Stimulated activated CD4-positive, alpha-beta T cell treated with anti-CD3 and anti-CD28 coated beads, Interleukin-2, amount 100 ng/mL, for 24 hours (primary cell): Measurements from ENCODE around the gene DYNC2H1.

ENCODE experiments used
- DNase-seq, 2 donors: peaks; one replicate each; pipeline ENCODE4 v3.0.0-alpha.2; 2020

Gene DYNC2H1

DNA sequence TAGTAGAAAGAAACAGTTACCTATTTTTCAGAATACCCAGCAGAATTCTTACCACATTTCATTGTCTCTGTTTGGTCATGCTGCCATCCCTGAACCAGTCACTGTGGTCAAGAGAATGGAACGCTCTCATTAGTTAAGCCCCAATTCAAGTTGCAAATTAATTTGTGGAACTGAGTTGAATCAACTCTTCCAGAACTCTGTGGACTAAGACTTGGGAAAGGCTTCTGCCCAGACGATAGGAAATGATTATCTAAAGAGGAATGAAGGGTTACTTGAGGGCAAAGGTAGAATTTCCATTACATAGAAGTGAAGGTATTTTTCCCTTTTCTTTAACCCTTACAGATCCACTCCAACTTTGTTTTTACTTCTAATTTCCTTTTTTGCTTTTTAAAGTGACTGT, 286.4 kb downstream of the DYNC2H1 start:
- no peak for DNase-seq

DNA sequence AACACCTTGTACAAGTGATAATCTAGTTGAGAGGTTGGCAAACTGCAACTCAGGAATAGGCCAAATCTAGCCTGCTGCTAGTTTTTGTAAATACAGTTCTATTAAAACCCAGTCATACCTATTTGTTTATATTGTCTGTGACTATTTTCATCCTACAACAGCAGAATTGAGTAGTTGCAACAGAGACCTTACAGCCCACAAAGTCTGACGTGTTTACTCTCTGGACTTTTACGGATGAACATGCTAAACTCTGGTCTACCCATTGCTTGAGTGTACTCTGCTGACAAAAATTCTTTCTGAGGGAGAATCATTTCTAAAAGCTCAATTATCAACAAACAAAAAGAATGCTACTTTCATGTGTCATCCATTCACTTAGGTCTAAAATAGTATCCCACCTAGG, 287.0 kb downstream of the DYNC2H1 start:
- DNase-seq: no peak

DNA sequence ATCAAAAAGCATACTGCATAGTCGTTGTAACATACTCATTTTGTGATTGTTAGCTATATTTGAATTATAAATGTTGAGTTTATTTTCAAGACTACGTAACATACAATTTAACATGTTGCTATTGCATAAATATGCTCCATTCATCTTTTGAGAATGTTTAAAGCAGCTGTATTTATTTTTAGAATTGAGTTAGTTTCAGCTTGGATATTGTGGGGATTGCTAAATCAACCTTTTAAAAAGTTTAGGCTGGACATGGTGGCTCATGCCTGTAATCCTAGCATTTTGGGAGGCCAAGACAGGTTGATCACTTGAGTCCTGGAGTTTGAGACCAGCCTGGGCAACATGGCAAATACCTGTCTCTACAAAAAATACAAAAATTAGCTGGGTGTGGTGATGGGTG, 288.1 kb downstream of the DYNC2H1 start:
- DNase-seq: no peak

DNA sequence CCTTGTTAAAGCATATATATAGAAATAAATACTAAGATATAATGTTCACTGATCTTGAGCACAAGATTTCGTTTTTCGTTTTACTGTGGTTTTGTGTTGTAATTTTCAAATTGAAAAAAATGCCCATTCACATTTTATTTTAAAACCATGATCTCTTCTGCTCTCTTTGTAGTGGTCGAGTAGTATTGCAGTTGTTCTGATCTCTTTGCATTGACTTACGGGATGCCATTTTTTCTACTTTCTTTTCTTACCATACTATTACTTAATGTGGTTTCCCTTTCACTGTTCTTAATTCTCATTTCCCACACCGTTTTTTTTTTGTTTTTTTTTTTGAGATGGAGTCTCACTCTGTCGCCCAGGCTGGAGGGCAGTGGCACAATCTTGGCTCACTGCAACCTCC, 289.6 kb downstream of the DYNC2H1 start:
- no peak for DNase-seq

DNA sequence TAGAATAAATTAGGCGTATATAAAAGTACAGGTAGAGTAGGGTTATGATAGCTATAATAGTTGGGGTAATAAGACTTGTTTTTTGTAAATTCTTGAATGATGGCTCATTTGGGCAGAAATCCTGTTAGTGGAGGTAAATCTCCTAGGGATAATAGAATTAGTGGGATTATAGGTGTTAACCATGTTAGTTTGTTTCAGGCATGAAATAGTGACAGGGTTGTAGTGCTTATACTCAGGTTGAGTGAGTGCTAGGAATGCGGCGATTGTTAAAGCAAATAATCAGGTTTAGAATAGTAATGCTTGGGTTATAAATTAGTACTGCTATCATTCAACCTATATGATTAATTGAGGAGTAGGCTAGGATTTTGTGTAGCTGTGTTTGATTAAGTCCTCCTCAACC, 297.1 kb downstream of the DYNC2H1 start:
- DNase-seq: no peak

DNA sequence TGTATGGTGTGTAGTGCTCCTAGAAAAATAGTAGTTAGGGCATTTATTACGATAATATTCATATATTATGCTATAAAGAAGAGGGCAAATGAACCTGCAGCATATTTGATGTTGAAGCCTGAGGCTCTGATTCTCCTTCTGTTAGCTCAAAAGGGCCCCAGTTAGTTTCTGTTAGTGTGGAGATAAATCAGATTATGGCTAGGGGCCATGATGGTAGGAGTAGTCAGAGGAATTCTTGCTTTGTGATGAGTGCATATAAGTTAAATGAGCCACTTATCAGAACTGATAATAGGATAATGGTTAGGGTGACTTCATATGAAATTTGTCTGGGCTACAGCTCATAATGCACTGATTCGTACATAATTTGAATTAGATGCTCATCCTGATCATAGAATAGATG, 298.4 kb downstream of the DYNC2H1 start:
- DNase-seq: no peak

DNA sequence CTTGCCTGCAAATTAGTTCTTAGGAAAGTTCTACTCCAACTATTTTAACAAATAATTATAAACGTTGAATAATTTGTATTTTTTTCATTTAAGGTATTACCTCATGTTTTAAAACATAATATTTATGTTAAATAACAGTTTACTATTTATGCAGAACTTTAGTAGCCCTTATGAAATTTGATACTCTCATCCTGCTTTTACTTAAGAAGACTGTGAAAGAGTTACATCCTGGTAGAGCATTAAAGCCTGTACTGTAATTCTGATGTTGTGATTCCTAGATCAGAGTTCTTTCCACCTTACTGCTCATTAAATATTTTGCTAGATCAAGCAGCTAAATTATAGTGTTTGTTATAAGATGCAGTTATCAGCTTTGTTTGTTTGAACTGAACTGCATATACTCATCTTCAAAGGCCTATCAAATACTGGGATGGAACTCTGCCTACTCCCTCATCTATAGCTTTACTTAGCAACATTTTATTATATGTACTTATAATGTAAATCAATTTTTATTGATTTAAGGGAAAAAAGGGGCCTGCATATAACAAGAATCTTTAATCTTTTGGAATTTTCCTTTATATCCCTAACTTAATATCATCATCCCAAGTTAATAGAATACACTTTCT, 304.2 kb downstream of the DYNC2H1 start:
- DNase-seq: no peak

DNA sequence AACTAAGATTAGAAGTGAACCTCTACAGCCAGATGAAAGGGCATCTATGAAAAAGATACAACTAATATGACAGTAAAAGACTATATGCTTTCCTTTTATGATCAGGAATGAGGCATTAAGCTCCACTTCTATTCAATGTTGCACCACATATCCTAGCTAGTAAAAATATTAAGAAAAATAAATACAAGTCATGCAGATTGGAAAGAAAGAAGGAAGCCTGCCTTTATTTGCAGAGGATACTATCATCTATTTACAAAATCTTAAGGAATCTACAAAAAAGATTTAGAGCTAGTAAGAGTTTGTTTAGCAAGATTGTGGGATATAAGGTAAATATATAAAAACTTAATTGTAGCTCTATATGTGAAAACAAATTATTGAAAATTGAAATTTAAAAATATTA, 308.8 kb downstream of the DYNC2H1 start:
- no peak for DNase-seq

DNA sequence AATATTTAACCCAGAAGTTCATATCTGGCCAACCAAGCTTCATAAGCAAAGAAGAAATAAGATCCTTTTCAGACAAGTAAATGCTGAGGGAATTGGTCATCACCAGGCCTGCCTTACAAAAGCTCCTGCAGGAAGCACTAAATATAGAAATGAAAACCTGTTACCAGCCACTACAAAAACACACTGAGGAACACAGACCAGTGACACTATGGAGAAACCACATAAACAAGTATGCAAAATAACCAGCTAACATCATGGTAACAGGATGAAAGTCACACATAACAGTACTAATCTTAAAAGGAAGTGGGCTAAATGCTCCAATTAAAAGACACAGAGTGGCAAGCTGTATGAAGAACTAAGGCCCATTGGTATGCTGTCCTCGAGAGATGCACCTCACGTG, 311.4 kb downstream of the DYNC2H1 start:
- no peak for DNase-seq

DNA sequence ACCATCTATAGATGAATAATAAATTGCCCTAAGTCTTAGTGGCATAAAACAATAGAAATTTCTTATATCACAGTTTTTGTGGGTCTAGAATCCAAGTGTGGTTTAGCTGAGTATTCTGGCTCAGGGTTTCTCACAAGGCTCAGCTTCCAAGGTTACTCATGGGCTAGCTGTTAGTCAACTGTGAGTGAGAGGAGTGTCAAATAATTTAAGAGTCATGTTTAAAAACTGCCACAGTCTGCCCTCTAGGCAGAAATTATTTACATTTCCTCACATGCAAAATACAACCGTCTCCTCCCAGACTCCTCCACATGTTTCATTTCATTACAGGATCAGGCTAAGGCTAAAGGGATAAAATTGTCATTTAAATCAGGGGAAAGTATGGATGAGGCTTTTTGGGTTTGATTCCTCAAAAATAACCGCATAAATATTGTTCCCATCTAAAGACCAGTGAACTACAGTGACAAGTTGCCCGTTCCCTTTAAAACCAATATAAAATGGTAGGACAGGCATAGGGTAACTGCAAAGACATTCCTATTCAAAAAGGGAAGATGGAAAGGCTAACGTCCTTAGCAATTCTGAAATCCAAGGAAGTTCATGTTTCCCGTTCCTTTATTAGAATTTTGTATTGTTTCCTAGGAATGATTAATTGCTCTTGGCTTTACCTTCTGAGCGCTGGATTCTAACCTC, 324.3 kb downstream of the DYNC2H1 start:
- DNase-seq: no peak

DNA sequence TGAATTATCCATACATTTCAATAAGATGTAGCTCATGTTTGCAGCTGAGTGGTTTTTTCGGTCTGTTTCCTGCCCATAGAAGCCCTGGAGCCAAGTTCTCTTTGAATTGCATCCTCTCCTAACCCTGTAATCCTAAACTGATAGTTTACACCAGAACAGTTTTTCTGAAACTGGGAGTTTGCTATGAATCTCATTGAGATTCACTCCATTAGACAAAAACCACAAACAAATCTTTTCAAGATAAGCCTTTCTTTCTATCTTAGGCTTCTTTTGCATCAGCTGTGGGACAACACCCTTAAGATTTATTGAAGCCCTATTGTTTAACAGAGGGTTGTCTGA, 324.8 kb downstream of the DYNC2H1 start:
- DNase-seq: no peak

DNA sequence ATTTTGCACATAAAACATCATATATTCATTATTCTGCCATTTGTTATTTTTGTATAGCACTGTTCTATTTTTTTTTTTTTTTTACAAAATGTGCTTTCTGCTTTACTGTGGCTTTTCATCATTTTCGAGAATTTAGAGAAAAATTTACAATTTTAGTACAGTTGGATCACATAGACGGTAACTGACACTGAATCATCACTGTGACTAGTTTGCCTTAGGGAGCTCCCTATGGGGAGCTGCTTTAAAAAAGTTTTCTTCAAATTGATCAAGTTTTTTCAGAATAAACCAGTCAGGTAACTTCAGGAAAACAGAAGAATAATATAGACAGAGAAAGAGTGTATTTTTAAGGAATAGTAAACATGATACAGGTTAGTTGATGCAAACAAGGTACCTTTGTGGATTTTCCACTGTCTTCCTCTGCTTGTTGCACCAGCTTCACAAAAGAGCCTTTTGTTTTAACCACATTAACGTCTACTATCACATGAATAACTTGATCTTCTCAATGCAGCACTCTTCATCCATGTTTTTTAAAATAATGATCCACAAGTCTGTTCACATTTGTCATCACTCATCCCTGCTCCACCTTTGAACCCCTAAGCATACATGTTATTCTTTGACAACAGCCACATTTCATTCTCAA, 327.0 kb downstream of the DYNC2H1 start:
- DNase-seq: no peak

DNA sequence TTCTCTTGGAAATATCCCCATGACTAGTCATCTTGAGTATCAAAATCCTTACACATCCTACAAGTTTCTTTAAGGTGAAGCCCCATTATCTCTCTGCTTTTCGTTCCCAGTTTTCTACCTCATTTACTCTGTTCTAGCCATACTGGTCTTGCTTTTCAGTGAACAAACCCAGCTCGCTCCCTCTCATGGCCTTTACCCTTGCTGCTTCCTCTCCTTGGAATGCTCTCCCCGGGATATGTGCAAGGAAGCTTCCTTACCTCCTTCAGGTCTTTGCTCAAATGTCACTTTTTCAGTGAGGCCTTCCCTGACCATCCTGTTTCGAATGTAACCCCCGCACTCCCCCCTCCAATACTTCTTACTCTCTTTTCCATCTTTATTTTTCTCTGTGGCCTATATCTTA, 331.8 kb downstream of the DYNC2H1 start:
- DNase-seq: no peak

DNA sequence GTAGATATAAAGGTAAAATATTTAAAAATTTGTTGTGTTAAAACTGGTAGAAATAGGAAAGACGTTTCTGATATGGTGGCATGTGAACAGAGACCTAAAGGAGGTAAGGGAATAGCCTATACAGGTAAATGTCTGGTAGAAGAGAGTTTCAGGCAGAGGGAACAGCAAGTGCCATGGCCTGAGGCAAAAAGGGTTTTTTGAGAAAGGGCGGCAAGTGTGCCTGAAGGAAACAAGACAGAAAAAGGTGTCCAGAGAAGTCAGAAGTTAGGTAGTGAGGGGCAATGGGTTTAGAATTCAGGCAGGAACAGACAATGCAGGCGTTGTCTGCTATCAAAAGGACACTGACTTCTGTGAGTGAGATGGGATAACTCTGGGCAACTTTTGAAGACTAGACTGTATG, 339.7 kb downstream of the DYNC2H1 start:
- no peak for DNase-seq

DNA sequence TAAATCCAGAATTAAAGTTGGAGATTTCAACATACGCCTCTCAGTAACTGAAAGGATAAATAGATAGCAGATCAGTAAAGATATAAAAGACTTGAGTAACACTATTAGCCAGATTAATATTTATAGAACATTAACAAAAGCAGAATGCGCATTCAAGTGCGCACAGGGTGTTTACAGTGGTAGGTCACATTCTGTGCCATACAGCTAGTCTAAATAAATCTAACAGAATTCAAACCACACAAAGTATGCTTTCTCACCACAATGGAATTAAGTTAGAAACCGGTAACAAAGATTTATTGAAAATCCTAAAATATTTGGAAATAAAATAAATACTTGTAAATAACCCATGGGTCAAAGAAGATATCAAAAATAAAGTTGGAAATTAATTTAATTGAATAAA, 341.0 kb downstream of the DYNC2H1 start:
- no peak for DNase-seq

DNA sequence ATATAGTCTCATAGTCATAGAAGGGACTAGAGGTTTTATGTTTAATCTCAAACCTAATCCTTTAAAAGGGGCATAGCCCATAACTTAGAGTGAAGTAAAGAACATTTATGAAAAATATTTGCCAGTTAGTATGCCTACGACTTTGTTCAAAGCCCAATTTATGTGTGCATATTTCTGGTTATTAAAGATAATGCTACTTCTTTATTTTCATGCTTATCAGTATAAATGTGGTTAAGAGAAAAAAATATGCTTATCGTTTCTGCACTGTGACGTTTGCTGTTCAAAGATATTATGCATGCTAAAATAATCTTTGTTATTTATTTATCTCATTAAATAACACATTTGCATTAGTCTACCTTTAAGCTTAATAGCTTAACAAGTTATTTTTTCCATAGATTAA, 343.9 kb downstream of the DYNC2H1 start:
- no peak for DNase-seq

DNA sequence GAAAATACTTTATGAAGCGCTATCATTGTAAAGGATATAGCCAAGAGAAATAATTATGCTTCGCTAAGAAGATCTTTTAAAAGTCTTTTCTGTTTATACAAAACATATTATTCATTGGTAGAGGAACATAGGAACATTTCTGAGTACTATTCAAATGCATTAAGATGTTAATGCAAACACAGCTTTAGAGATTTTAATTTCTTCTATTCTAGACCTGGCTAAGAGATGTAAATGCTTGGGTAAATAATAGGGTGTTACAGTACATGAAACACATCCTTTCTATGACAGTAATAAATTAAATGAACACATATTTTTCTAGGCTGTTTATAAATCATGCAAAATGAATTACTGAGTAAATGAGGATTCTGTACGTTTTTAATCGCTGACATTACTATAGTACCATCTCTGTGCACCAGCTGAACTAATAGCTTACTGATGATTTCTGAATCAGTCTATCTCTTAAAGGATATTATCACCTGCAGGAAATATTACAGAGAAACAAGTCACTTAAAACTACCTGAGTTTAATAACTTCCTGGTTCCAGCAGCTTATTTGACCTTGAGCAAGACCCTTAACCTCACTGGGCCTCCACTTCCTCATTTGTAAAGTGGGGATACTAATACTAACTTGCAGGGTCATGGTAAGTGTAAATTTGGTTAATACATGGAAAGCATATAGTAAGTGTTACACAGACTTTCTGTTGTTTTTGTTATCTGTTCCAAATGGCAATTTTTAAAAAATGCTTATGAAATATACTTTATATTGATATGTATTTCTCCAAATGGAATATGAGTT, 344.9 kb downstream of the DYNC2H1 start:
- no peak for DNase-seq

DNA sequence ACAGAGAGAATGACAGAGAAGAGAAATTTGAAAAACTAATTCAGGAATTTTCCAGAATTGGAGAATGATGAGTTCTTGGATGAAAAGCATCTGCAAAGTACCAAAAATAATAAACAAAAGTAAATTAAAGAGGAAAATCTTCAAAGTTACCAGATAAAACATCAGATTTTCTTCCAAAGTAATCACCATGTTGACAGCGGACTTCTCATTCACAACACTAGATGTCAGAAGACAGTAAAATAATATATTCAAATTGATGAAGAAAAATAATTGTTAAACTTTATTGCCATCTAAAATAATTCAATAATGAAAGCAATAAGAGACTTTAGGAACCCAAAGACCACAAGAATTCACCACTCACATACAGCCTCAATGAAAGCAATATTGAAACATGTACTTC, 355.2 kb downstream of the DYNC2H1 start:
- DNase-seq: no peak

DNA sequence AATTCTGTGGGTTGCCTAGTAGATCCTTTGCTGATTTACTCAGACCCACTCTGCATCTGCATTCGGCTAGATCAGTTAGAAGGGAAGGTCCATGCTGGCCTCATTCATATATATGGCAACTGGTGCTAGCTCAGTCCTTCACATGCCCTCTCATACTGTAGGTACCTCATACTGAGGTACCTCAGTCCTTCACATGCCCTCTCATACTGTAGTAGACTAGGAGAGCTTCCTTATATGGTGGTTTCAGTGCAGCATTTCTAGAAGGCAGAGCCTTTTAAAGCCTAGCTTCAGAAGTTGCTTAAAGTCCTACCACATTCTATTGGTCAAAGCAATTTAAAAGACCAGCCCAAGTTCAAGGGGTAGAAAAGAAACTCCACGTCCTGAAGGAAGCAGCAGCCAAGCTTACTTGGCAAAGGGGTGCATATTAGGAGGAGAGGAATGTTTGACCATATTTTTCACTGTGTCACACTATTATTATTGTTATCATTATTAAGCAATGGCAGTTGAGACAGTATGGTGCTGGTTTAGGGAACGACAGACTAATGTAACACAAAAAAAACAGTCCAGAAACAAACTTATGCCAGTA, 356.4 kb downstream of the DYNC2H1 start:
- DNase-seq: no peak

DNA sequence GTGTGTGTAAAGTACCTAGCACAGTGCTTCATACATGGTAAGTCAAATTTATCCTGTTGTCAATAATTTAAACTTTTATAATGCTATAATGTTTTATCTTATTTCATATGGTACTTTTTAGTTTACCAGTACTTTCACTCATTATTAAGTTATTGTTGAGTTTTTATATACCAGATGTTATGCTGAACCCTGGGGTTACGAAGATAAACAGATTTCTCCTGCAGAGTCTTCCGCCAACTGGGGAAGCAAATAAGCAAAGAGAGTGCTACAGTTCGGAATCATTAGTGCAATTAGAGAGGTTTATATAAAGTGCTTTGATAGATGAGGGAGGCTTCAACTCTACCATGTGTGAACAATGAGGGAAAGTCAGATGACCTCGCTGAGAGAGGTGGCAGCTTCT, 362.3 kb downstream of the DYNC2H1 start:
- no peak for DNase-seq

DNA sequence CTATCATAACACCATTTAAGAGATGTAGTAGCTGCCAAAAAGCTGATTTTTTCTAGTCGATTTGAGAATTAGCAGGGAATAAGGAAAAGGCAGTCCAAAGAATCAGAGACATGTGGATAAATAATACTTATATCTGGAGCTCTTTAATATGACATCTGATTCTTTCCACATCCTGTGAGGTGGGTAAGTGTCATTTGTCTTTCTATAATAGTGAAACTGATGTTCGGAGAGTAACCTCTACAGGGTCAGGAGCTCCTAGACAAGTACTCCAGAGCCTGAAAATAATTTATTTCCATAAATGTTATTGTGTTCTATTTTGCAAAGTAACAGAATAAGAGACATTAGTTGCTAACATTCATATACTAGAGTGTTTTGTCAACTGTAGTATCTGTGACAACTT, 367.6 kb downstream of the DYNC2H1 start:
- DNase-seq: no peak

DNA sequence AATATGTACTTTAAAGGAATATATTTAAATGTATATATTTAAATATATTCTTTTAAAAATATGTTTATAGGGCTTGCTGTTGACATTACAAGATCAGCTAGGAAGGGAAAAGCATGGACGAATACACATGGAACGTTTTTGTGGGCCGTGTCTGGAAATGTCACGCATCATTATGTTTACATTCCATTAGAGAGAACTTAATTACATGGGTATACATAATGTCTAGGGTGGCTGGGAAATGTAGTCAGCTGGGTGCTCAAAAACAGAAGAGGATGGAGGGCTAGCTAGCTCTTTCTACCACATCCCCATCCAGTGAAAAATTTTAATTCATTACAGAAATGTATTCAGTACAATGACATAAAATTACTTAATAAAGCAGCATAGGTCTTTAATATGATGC, 371.2 kb downstream of the DYNC2H1 start:
- no peak for DNase-seq

DNA sequence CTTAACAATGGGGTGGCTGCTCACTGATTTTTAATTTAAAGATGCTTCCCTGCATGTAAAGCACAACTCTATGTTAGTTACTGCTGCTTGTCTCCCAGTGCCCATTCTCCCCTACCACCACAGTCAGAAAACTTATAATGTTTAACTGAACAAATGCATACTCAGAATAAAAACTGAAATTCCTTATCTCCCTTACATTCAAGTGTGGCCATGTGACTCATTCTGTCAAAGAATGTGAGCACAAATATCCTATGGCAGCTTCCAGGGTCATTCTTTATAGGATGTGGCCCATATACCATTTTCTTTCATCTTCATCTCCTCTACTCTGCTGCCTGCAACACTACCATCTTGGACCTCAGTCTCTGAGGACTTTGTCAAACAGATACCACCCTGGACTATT, 374.8 kb downstream of the DYNC2H1 start:
- no peak for DNase-seq

DNA sequence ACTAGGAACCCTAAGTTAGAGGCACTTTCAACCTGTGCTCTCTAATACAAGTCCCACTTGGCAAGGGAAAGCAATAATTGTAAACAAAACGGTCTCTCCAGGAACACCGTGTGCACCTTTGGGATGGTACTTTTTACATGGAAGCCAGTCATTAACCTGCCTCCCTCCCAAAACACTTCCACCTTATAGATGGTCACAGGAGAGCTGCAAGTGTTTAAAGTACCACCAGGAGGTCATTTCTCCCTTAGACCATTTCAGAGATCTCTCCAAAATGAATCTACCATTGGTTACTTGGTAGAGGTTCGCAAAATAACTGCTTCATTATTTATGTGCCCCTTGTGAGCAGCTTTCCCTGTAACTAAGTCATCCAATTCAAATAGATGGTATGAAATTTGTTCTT, 375.3 kb downstream of the DYNC2H1 start:
- no peak for DNase-seq
